ENCODE measurements around the gene MACROD2.
"Not testable (repeated sequence)": the region's sequence is repeated elsewhere in the genome, so short reads cannot be mapped to it uniquely, and the experiment has no call there.

The MACROD2 gene

GRCh38 chr20:15075586-15075985 lies 1080.3 kb downstream of the MACROD2 start:
- DNase-seq, result no peak

- no peak for DNase-seq
Observed at GRCh38 chr20:15076785-15077184, 1081.5 kb downstream of the MACROD2 start.

DNA sequence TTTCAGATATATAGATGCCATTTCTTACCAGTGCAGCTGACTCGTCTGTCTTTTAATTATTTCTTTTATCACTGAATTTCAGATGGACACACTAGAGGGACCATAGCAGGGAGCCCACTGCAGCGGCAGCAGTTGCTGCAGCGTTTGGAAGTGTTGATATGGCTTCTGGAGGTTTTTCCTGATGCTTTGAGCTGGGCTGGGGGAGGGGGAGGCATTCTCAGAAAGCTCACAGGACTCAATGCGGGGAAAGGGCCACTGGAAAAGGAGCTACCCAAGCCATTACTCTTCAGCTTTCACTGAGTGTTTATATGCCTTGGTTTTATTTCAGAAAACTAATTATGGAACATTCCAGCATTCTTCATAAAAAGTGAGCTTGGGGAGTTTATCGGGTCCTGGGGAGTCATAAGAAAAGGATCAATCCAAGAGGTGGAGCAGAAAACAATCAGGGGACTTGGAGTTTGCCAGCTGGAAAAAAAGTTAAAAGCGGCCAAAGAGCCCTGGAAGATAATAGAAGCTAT lies 1082.5 kb downstream of the MACROD2 start:
- DNase-seq, result no peak

- no peak for DNase-seq
Observed at GRCh38 chr20:15079594-15080340, 1084.5 kb downstream of the MACROD2 start.

- no peak for DNase-seq
Observed at GRCh38 chr20:15081261-15081660, 1085.9 kb downstream of the MACROD2 start.

DNA sequence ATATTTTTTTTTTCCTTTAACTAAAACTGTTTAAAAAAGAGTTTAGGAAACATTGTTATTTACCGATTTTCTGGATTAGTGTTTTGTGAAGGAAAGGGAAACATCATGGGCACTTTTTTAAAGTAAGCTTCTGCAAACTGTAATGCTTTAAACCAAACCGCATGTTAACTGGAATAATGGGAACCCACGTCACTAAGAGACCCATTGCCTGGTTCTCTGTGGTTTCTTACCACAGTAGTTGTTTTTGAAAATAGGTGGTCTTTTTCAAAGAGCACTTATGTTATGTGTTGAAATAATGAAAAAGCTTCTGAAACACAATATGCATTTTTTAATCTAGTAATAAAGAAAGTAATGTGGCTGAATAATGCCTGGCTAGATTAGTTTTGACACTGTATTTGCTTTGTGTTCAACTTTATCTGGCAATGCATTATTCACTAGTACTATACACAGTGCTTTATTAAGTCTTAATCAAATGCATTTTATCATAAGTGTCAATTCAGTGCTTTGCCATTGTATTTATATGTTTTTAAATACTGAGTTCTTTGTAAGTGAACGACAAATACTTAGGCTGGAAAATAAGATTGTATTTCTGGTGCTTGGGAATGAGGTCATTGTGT lies 1096.2 kb downstream of the MACROD2 start:
- DNase-seq, result no peak

DNA sequence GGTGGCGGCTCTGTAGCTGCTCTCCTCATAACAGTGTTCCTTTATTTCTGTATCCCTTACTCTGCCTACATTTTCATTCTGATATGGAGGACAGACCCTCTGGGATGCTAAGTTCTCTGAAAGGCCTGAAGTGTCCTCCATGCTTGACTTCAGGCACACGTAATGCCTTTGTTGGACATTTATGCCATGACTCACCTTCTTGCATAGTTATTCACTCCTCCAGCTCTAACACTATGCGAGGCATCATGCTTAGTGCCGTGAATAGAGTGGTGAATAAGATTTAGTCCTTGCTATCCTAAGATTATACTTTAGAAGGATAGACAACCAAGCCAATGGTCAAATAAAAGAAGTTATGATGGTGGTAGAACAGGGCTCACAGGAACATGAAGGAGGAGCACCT lies 1103.0 kb downstream of the MACROD2 start:
- DNase-seq, result no peak

GRCh38 chr20:15099130-15099529 lies 1103.8 kb downstream of the MACROD2 start:
- no peak for DNase-seq

DNA sequence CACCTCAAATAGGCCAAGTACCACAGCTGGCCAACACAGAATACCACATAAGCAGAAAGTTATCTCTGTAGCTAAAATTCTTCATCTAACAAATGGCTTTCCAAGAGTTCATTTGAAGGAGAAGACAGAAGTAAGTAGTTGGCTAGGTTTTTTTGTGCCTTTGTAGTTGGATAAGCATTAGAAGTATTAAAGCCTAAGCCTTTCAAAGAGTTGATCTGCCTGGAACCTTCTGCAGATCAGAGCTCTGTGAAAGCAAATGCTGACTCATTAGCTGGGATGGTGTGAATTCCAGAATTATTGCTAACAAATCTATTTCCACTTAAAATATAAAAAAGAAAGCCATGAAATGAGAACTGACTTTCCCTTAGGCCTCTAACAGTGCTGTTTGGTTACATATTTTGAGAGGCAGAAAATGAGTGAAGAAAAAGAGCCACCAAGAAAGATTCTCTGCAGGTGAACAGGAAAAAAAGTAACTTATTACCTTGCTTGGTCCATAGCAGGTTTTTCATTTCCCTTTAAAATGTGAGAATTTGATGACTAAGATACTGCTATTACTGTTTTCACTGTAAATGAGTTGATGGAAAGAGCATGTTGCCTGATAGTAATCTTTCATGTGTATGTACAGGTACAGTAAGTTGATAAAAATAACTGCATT lies 1105.3 kb downstream of the MACROD2 start:
- no peak for DNase-seq

DNA sequence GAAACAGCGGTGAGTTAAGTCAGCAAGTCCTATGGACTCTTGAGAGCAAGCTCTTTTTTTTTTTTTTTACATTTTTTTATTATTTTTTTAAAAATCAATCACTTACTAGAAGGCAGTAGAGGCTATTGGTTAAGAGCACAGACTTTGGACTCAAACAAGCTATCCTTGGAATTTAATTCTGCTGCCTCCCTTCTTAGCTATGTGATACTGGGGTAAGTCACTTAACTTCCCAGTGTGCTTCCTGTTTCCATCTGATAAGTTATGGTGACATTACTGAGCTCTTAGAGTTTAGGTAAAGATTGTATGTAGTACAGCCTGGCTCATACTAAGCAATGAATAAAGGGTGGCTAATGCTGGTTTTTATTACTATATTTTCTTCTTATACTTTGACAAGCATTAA lies 1112.6 kb downstream of the MACROD2 start:
- no peak for DNase-seq

GRCh38 chr20:15109494-15109893 lies 1114.2 kb downstream of the MACROD2 start:
- no peak for DNase-seq

GRCh38 chr20:15111654-15112053 lies 1116.3 kb downstream of the MACROD2 start:
- no peak for DNase-seq

DNA sequence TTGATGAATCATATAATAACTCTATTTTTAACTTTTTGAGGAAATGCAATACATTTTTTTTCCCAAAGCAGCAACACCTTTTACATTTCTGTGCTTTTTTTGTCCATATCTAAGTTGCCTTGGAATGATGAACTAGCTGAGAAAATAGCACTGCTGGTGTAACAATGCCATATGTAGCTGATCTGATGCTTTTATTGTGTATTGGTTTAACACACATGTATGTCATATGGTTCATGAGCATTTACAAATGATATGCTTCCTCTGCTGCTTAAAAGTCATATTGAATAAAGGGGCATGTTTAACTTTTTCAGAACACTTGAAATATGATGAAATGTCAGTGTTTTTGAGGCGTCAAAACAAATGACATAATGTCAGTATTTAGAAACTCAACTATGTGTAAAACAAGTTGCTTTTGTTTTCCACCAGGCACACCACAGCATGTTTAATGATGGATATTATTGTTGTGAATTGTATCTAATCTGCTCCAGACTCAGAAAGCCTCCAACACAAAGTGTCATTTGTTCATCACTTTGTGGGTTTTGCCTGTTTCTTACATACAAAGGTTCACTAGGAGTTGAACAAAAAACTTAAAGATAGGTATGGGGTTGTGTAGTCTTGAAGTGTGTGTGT lies 1117.9 kb downstream of the MACROD2 start:
- no peak for DNase-seq

- DNase-seq, result no peak
Observed at GRCh38 chr20:15119852-15120487, 1124.7 kb downstream of the MACROD2 start.

DNA sequence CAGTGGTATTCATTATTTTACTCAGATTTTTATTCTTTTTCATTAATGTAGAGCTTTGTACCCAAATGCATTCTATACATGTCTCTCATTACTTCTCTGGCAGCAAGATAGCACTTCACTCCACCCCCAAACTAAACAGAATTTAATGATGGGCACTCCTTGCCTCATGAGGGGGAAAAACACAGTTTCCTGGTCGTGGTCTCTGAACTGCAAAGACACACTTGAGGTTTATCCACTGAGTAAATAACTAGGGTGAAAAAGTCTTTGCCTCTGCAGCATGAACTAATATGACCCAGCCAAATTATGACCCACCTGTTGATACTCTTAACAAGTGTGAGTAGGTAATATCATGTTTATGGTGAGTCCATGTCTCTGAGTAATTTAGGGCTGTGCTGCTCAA lies 1127.3 kb downstream of the MACROD2 start:
- DNase-seq, result no peak

GRCh38 chr20:15131176-15131575 lies 1135.9 kb downstream of the MACROD2 start:
- no peak for DNase-seq

- no peak for DNase-seq
Observed at GRCh38 chr20:15138548-15139126, 1143.3 kb downstream of the MACROD2 start.

GRCh38 chr20:15139522-15139921 lies 1144.2 kb downstream of the MACROD2 start:
- no peak for DNase-seq

DNA sequence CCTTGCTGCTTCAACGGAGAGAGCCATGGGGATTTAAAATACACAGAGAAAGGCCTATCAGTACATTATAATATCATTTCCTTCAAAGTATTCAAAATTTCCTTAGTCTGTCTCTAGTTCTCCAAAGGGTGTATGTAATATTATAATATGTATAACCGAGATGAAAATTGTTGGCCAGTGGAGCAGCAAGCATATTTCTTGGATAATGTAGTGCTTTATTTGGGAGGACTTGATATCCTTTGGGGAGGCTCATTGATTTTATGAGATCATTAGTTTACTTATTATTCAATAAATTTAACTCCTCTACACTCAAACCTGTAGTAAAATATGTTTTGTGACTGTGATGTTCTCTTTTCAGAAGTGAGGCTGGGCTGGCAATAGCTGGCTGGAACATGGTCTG lies 1145.0 kb downstream of the MACROD2 start:
- DNase-seq, result no peak

GRCh38 chr20:15140940-15141339 lies 1145.6 kb downstream of the MACROD2 start:
- not testable (repeated sequence) for DNase-seq

DNA sequence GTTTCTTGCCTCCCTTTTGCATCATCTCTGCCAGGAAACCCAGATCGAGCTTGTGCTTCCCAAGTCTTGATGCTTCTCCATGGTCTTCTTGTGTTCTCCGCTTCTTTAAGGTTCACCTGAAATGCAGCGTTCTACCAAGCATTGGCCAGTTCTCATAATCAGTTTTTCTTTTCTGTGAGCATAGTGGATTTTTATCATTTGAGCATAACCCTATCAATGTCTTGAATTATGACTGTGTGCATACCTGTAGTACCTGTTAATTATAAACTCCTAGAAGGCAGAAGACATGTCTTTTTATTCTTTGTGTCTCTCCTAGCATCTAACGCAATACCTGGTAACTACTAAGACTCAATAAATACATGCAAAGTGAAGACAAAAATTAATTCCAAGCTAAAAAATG lies 1146.5 kb downstream of the MACROD2 start:
- DNase-seq, result no peak

DNA sequence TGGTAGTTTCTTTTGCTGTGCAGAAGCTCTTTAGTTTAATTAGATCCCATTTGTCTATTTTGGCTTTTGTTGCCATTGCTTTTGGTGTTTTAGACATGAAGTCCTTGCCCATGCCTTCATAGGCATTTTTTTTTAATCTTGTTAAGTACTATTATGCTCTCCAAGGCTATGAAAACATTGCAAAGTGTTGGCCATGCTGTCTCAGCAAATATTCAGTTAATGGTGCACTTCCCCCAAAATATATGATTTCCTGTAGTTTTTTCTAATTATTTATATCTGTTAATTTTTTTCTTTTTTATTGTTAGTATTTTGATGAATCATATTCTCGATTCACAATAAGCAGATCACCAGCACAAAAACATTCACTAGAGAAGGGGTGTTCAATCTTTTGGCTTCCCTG lies 1148.2 kb downstream of the MACROD2 start:
- no peak for DNase-seq

- no peak for DNase-seq
Observed at GRCh38 chr20:15144916-15145315, 1149.6 kb downstream of the MACROD2 start.
